AG04450 (cell line): ENCODE data around the gene RASGRP4. TPM values are rescaled to one million over a fixed set of nuclear protein-coding genes. Genes with fewer than 3 reads are reported as not detected.

Source experiments
- CTCF ChIA-PET: fragments of 300-600, 350-600 bp; formaldehyde crosslinking; extraction: SDS; loops from one replicate; lab custom pipeline; 2022; ENCODE audit warnings: antibody characterized with exemption, inconsistent platforms; lab: Charles Lee
- POLR2A ChIA-PET: fragments of 350-600 bp; formaldehyde crosslinking; extraction: SDS; loops from one replicate; lab custom pipeline; 2021; ENCODE audit warnings: antibody characterized with exemption, inconsistent platforms; lab: Yijun Ruan, JAX
- DNase-seq: peaks from one replicate; pipeline ENCODE4 v3.0.0-alpha.2; 2011; ENCODE audit warnings: low read depth, low spot score
- H3K27ac ChIP-seq: one replicate; pipeline ENCODE4 v1.5.1; 2012; ENCODE audit warnings: low read depth, low read length, control low read depth
- H3K27me3 ChIP-seq: one replicate; pipeline ENCODE4 v1.6.0; 2012; ENCODE audit warnings: low read length; ENCODE audit not compliant: control insufficient read depth, insufficient read depth
- H3K4me3 ChIP-seq: 2 replicates; pipeline ENCODE4 v1.5.1; 2011; ENCODE audit warnings: mild to moderate bottlenecking, low read depth, low read length, control low read depth
- H3K9me3 ChIP-seq: 2 replicates; pipeline ENCODE4 v1.5.1; 2012; ENCODE audit warnings: low read length; ENCODE audit not compliant: control insufficient read depth, insufficient read depth
- polyA plus RNA-seq: library from polyadenylated mRNA; depleted of rRNA; stranded (reverse); fragments of >200 nt; gene quantifications from 2 replicates; pipeline ENCODE4 v1.2.3, GENCODE V29; 2011
- TF ChIP-seq, protein P1 (sequence below): IDR thresholded peaks from 2 replicates; pipeline ENCODE4 v1.5.1; 2011; ENCODE audit warnings: low read depth, low read length, control low read depth, inconsistent platforms

RASGRP4 gene
- polyA plus RNA-seq, 1 experiment, result not detected

DNA sequence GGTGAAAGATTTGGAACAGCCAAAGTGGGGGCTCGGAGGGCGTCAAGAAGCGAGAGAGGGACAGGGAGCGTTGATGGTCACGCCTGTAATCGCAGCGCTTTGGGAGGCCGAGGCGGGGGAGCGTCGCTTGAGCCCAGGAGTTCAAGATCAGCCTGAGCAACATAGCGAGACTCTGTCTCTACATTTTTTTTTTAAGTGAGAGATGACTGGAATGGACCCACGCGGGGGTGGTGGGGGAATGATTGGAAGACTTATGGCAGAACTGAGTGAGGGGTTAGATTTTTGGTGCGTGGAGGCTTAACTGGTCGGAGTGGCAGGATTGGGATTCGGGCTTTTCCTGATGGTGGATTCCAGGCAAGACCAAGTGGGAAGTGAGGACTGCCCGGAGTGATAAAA lies 50.9 kb downstream of the RASGRP4 start:
- H3K9me3 ChIP-seq, result no peaks in the 10 kb centered on the region
- no peak for DNase-seq
- TF ChIP-seq, protein P1, sequence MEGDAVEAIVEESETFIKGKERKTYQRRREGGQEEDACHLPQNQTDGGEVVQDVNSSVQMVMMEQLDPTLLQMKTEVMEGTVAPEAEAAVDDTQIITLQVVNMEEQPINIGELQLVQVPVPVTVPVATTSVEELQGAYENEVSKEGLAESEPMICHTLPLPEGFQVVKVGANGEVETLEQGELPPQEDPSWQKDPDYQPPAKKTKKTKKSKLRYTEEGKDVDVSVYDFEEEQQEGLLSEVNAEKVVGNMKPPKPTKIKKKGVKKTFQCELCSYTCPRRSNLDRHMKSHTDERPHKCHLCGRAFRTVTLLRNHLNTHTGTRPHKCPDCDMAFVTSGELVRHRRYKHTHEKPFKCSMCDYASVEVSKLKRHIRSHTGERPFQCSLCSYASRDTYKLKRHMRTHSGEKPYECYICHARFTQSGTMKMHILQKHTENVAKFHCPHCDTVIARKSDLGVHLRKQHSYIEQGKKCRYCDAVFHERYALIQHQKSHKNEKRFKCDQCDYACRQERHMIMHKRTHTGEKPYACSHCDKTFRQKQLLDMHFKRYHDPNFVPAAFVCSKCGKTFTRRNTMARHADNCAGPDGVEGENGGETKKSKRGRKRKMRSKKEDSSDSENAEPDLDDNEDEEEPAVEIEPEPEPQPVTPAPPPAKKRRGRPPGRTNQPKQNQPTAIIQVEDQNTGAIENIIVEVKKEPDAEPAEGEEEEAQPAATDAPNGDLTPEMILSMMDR, result no peak
- H3K27ac ChIP-seq, result peak overlapping the region; percentile 87
- H3K27me3 ChIP-seq, result peaks cover 5% of the 10 kb centered on the region
- CTCF ChIA-PET, result interaction anchor here (1.2 to 3.3 kb wide), 4 partner anchors 13 to 473 kb away, joined by 3 to 21 read pairs (median 6); partner anchors contain the start of genes FAM98C and GGN
- POLR2A ChIA-PET, result interaction anchor here (0.5 to 2.6 kb wide), 4 partner anchors 13 to 1029 kb away, joined by 3 to 49 read pairs (median 6); partner anchors contain the start of genes FAM98C, GGN and SPRED3
- peak overlapping the region; percentile 92 for H3K4me3 ChIP-seq

DNA sequence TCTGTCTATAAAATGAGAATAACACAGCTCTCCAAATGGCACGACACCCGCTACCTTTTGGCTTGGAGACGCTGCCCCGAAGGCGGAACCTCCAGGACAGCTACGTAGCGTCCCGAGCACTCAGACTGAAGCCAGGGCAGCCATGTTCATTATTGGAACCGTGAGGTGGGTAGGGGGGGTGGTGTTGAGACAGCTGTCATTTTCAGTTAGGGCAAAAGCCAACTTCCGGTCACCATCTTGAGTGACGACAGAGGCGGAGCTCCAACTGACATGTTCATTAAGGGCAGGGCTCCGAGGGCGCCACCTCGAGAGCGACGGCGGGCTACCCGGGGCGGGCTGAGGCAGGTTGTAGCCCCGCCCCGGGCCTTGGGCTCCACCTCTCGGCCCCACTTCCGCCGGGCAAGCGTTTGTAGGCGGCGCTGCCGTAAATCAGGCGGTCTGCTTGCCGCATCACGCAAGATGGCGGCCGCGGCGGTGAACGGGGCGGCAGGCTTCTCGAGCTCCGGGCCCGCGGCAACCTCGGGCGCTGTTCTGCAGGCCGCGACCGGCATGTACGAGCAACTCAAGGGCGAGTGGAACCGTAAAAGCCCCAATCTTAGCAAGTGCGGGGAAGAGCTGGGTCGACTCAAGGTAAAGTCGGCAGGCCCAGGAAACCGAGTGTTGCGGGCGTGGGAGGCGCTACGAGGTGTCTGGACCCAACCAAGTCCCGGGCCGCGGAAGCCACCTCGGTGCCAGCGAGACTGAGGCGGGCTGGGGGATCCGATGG lies 51.5 kb downstream of the RASGRP4 start, which contains the start of gene PSMD8:
Gene PSMD8 (plus strand): TSS at position 240 of the 766 bp plus-strand sequence. CDS start 31 bp downstream, at position 271.
- ChIA-PET POLR2A (interaction anchor here (0.5 to 2.6 kb wide), 10 partner anchors 13 to 1029 kb away, joined by 3 to 49 read pairs (median 4); partner anchors contain the start of genes FAM98C, GGN and SPRED3), CTCF (interaction anchor here (0.8 to 3.3 kb wide), 12 partner anchors 10 to 475 kb away, joined by 3 to 21 read pairs (median 6); partner anchors contain the start of genes CATSPERG, FAM98C and GGN)
- DNase-seq, result peak; percentile 95
- Histone ChIP-seq H3K4me3 (peak within 1 kb of the TSS; percentile 92), H3K27ac (peak within 1 kb of the TSS; percentile 87), H3K27me3 (peaks cover 5% of the 10 kb centered on the region), H3K9me3 (no peaks in the 10 kb centered on the region)
- TF ChIP-seq, protein P1, result no peak; the same call in 1 of the 2 replicates

DNA sequence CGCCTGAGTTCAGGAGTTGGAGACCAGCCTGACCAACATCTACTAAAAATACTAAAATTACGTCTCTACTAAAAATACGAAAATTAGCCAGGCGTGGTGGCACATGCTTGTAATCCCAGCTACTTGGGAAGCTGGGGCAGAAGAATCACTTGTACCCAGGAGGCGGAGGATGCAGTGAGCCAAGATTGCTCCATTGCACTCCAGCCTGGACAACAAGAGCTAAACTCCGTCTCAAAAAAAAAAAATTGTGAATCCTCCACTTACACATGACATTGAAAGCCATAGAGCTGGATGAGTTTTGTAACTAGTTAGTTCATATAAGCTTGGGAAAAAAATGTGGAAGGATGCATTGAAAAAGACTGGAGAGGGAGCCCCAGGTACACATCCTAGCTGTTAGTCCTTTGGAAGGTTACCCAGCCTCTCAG lies 52.1 kb downstream of the RASGRP4 start:
- Histone ChIP-seq H3K9me3 (no peaks in the 10 kb centered on the region), H3K27ac (peak overlapping the region; percentile 87), H3K4me3 (peak overlapping the region; percentile 92), H3K27me3 (peaks cover 5% of the 10 kb centered on the region)
- TF ChIP-seq, protein P1, result no peak
- ChIA-PET POLR2A (interaction anchor here (0.6 to 2.6 kb wide), 10 partner anchors 12 to 602 kb away, joined by 3 to 49 read pairs (median 4); partner anchors contain the start of genes FAM98C, FBXO17, GGN and SPRED3), CTCF (interaction anchor here (0.8 to 3.3 kb wide), 11 partner anchors 11 to 474 kb away, joined by 3 to 21 read pairs (median 5); partner anchors contain the start of genes CATSPERG, FAM98C and GGN)
- no peak for DNase-seq

DNA sequence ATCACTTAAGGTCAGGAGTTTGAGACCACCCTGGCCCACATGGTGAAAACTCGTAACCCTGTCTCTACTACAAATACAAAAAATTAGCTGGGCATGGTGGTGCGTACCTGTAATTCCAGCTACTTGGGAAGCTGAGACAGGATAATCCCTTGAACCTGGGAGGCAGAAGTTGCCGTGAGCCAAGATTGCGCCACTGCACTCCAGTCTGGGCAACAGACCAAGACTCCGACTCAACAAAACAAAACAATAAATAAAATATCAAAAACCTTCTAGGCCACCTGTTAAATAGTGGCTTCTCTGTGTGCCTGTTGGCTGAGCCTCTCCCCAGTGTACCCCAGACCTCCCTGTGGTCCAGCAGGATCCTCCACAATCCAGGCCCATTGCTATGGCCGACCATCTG lies 54.9 kb downstream of the RASGRP4 start:
- TF ChIP-seq, protein P1, result no peak
- H3K9me3 ChIP-seq, result no peaks in the 10 kb centered on the region
- ChIA-PET POLR2A (no interaction called here), CTCF (no interaction called here)
- DNase-seq, result no peak
- no peak overlapping the region for H3K27ac ChIP-seq
- no peak overlapping the region for H3K4me3 ChIP-seq
- peaks cover 11% of the 10 kb centered on the region for H3K27me3 ChIP-seq

DNA sequence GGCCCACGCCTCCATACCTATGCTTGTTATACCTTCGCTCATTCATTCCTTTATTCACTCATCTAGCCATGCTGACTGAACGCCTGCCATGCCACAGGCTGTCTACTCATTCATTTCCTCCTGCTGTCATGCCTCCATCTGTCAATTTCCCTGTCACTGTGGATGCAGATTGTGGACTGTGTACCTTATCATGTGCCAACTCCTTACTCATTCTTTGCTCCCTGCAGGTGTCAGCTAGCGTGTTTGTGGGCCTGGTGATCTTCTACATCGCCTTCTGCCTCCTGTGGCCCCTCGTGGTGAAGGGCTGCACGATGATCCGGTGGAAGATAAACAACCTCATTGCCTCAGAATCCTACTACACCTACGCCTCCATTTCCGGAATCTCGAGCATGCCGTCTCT lies 55.7 kb downstream of the RASGRP4 start:
- no peak for DNase-seq
- TF ChIP-seq, protein P1, result no peak
- no peak overlapping the region for H3K27ac ChIP-seq
- H3K9me3 ChIP-seq, result no peaks in the 10 kb centered on the region
- POLR2A ChIA-PET, result no interaction called here
- H3K4me3 ChIP-seq, result no peak overlapping the region
- H3K27me3 ChIP-seq, result peaks cover 13% of the 10 kb centered on the region
- CTCF ChIA-PET, result no interaction called here
